Peyer's patch (tissue), 4 donors: ENCODE measurements around the gene AK9.

Experiments
- POLR2A ChIP-seq, 2 donors: fragments of 450-650 bp; IDR thresholded peaks; one replicate each; pipeline ENCODE4 v1.5.1; 2017; ENCODE audit warnings: antibody characterized with exemption in 2 of 2, mild to moderate bottlenecking in 2 of 2, moderate library complexity in 2 of 2
- TF ChIP-seq, protein P1 (sequence below), 6 experiments: fragments of 450-650 bp in 4 of 6; fragments of 200-600 bp in 2 of 6; sonication (generic) in 1 of 6; IDR thresholded peaks; one replicate each; pipeline ENCODE4 v1.5.1; 2017 to 2019; ENCODE audit warnings: antibody characterized with exemption in 6 of 6, mild to moderate bottlenecking in 3 of 6, moderate library complexity in 1 of 6

DNA sequence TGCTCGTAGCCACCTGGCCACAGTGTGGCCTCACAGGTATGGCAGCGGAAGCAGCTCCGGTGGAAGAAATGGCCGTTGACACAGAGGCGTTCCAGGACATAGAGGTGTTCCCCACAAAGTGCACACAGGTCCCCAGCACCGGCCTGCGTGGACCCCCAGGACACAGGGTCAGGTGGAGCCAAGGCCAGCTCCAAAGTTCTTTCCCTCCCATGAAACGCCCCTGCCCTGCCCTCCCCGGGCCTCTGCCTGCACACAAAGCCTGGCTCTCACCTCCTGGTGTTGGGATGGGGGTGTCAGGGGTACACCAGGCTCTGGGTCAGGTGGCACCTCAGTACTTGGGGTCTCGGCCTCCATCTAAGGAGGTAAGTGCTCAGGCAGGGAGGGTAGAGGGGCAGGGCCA lies 243.9 kb downstream of the AK9 start:
- TF ChIP-seq, protein P1, sequence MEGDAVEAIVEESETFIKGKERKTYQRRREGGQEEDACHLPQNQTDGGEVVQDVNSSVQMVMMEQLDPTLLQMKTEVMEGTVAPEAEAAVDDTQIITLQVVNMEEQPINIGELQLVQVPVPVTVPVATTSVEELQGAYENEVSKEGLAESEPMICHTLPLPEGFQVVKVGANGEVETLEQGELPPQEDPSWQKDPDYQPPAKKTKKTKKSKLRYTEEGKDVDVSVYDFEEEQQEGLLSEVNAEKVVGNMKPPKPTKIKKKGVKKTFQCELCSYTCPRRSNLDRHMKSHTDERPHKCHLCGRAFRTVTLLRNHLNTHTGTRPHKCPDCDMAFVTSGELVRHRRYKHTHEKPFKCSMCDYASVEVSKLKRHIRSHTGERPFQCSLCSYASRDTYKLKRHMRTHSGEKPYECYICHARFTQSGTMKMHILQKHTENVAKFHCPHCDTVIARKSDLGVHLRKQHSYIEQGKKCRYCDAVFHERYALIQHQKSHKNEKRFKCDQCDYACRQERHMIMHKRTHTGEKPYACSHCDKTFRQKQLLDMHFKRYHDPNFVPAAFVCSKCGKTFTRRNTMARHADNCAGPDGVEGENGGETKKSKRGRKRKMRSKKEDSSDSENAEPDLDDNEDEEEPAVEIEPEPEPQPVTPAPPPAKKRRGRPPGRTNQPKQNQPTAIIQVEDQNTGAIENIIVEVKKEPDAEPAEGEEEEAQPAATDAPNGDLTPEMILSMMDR (IDR thresholded peaks at IDR 0.05) = no peak
- no peak for TF ChIP-seq POLR2A (IDR thresholded peaks at IDR 0.05)
